ENCODE results near the gene ULBP2.
"Not testable (repeated sequence)": the region's sequence is repeated elsewhere in the genome, so short reads cannot be mapped to it uniquely, and the experiment has no call there.

Gene ULBP2

DNA sequence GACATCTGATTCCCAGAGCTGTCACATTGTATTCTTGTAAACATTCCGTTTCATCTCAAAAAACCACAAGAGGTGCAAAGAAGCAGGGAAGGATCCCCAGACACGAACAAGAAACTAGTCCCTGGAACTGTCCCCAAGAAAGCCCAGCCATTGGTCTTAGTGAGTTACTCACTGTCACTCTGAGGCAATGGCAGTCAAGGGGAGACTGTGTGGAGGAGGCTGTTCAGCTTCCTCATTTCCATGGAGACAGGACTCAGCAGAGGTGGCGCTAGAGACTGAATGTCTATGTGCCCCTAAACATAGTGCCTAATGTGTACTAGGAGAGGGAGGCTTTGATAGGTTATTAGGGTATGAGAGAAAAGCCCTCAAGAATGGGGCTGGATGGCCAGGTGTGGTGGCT lies 33.0 kb downstream of the ULBP2 start:
- no peak for DNase-seq

GRCh38 chr6:149975400-149975799 lies 33.6 kb downstream of the ULBP2 start:
- no peak for DNase-seq

DNA sequence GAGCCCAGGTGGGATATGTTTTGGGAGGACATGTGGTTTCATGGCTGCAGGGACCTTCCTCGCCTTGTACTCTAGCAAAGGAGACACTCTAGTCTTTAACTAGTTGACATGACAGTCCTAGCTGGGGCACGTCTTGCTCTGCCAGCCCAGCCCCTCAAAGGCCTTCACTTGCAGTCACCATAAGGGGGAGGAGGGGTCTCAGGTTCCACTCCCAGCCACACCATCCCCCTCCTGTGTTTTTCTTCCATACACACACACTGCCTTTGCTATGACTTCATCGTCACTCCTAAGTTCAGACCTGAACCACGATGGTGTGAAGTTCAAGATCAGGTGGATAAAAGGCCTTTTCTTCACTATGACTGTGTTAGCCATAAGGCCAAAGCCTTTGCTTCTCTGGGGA lies 35.4 kb downstream of the ULBP2 start:
- DNase-seq, result no peak

GRCh38 chr6:149978610-149979009 lies 36.8 kb downstream of the ULBP2 start:
- DNase-seq, result no peak

GRCh38 chr6:149979293-149979692 lies 37.5 kb downstream of the ULBP2 start:
- DNase-seq, result no peak

GRCh38 chr6:149983145-149983544 lies 41.3 kb downstream of the ULBP2 start:
- DNase-seq, result no peak

- DNase-seq, result no peak
Measured at GRCh38 chr6:149984773-149985172, 43.0 kb downstream of the ULBP2 start.

- DNase-seq, result no peak
Measured at GRCh38 chr6:149985481-149985937, 43.7 kb downstream of the ULBP2 start.

DNA sequence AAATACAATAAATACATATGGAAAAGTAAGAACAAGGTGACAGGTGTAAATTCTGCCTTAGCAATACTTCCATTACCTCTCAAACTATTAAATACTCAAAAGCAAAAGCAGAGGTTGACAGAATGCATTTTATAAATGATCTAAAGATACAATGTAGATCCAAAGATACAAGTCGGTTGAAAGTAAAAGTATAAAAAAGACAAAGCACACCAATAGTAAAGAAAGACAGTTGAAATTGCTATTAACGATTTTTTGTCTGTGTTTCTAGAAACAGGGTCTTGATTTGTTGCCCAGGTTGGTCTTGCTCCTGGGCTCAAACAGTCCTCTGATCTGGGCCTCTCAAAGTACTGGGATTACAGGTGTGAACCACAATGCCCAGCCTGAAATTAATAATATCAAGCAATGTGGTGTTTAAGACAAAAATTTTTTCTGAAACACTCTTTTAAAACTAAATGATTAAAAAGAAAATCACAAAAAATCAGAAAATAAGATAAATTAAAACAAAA lies 45.8 kb downstream of the ULBP2 start:
- no peak for DNase-seq

DNA sequence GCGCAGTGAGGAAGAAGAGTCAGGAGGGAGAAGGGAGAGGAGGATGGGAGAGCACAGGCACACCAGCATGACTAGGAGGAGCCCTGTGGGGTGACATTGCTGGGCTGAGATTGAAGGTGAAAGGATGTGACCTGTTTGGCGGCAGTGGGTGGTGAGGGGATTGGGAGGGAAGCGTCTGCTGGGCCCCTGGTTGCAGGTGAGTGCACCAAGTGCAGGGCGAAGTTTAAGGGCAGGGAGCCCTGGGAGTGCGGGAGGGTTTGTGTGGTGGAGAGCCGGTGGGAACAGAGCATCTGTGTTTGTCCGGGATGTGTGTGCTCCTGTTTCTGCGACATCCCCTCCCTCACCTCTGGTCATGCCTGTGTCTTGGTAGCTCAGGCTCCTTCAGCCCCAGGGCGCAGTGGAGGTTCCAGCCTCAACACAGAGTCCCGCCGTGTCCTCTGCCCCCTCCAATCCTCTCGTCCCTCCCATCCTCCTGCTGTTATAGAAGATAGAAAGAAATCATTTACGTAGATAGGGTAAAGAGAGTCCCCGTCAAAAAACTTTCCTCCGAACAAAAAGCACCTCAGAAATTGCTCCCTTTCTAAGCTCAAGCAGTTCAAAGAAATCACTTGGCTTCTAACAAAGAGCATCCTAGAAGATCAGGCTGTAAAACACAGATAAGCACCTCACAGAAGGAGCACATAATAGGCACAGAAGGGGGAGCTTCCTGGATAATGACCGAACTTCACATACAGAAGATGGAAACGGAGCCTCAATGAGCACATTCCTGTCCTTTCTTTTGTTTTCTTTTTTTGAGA lies 46.9 kb downstream of the ULBP2 start:
- no peak for DNase-seq

GRCh38 chr6:149990212-149990660 lies 48.4 kb downstream of the ULBP2 start:
- no peak for DNase-seq

DNA sequence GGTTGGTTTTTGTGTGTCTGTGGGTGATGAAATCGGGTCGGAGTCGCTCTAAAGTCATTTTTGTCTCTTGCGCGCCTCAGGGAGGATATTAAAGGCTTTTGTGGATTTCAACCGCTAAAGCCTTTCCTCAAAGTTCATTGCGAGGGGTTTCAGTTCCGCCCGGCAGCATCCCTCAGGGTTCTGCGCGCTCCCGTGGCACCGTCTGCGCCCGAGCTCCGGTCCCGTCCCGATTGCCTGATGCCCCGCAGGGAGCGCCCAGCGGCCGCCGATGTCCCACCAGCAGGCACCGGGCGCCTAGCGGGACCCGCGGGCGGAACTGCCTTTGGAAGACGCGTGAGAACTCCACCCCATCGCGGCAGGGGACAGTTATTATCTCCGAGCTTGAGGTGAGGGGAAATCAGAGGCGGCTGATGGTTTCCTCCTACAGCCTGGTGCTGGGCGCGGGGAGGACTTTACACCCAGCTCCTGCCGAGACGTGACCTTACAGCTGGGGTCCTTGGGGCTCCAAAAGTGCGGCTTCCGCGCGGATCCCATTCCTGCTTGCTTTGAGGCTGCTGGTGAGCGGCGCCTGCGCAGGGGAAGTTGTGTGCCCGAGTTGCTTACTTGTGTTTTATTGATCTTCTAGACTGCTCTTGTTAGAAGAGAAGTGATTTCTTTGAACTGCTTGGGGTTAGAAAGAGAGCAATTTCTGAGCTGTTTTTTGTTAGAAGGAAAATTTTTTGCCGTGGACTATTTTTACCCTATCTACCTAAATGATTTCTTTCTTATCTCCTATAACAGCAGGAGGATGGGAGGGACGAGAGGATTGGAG lies 49.1 kb downstream of the ULBP2 start:
- peak; percentile 40 to 46 for DNase-seq

DNA sequence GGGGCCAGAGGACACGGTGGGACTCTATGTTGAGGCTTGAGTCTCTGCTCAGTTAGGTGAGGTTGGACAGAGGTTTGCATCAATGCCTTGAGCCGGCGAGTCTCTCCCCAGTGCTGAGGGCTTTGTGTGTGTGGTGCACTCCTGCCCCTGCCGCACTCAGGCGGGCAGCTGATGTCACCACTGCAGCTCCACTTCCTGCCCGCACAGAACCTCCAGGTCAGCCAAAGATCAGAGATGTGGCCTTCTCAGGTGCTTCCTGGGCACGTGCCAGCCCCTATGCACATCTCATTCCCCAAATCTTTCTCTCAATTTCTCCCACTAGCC lies 49.6 kb downstream of the ULBP2 start:
- not testable (repeated sequence) for DNase-seq

GRCh38 chr6:149991838-149992237 lies 50.0 kb downstream of the ULBP2 start:
- DNase-seq, result no peak

- DNase-seq, result no peak
Measured at GRCh38 chr6:149995235-149995750, 53.5 kb downstream of the ULBP2 start.

DNA sequence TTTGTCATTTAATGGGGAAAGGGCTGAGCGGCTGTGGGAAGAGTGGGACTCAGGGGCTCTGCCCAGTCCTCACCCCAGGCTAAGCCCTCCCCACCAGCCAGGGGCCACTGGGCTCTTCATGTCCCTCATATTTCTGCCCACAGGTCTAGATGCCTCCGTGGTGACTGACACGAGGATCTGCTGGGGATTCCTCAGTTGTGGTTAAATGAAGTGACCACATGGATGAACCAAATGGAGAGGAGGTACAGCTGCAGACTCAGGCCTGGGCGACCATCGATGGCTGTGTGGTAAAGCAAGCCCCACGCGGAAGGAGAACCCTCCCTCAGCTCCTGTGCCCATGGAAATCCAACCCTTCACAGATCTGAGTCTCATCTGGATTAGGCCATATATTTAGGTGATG lies 54.2 kb downstream of the ULBP2 start:
- no peak for DNase-seq

Measured in NCI-H524 (cell line).